Activated CD4-positive, alpha-beta T cell treated with anti-CD3 and anti-CD28 coated beads for 1 hour (primary cell): ENCODE measurements around the gene SLC34A3.

Source experiments
- DNase-seq: peaks from one replicate; pipeline ENCODE4 v3.0.0-alpha.2; 2020

SLC34A3 gene

DNA sequence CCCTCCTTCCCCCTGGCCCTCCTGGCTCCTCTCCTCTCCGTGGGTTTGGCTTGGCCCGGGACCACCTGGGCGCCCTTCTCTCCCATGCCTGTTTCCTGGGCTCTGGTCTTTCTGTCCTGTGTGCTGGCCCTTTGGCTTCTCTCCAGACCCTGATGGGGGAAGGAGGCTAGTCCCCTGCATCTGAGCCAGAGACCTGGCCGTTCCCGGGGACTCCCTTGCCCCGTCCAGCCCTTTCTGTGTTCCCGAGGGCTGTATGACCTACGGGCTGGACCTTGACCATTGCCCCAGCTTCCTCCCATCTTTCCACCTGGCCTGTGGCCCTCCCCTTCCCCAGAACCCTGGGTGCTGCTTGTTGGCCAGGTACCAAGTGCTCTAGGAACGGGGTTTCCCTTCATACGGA, 32.8 kb downstream of the SLC34A3 start:
- DNase-seq: no peak

DNA sequence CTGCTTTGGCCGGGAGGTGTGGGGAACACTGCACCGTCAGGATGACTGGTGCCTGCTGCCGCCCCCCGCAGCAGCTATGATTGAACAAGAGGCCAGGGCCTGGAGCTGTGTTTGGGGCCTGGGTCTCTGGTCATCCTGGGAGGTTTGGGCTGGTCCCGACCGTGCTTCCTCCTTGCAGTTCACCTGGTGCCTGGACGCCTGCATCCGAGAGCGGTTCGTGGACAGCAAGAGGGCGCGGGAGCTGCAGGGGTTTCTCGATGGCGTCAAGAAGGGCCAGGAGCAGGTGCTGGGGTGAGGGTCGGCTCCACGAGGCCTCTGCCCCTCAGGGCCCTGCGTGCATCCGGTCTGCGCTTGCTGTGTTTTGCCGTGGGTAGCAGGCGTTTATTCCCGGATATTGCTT, 33.4 kb downstream of the SLC34A3 start:
- DNase-seq: no peak

DNA sequence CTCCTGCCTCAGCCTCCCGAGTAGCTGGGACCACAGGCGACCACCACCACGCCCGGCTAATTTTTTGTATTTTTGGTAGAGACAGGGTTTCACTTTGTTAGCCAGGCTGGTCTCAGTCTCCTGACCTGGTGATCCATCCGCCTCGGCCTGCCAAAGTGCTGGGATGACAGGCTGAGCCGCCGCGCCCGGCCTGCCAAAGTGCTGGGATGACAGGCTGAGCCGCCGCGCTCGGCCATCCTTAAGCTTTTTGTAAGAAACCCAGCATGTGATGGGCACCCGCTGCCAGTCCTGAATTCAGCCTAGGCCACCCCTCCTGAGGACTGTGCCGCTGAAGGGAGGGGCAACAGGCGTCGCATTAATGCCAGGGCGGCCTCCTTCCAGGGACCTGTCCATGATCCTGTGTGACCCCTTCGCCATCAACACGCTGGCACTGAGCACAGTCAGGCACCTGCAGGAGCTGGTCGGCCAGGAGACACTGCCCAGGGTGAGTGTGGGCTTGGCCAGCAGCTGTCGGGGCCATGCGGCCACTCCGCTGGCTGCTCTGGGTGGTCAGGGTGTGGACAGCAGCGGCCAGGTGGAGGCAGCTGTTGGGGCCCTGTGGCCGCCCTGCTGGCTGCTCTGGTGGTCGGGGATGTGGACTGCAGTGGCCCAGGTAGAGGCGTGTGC, 34.9 kb downstream of the SLC34A3 start:
- no peak for DNase-seq

DNA sequence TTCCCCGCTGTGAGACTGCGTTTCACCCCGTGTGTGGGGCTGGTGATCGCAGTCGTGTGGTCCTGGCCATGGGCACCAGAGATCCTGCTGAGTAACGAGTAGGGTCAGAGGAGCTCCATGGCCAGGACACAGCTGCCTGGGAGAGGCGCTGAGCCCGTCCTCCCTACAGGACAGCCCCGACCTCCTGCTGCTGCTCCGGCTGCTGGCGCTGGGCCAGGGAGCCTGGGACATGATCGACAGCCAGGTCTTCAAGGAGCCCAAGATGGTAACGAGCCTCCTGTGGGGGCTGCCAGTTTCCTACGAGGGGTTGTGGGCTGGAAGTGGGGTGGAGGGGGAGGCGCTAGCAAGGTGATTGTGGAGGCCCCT, 35.4 kb downstream of the SLC34A3 start:
- no peak for DNase-seq

DNA sequence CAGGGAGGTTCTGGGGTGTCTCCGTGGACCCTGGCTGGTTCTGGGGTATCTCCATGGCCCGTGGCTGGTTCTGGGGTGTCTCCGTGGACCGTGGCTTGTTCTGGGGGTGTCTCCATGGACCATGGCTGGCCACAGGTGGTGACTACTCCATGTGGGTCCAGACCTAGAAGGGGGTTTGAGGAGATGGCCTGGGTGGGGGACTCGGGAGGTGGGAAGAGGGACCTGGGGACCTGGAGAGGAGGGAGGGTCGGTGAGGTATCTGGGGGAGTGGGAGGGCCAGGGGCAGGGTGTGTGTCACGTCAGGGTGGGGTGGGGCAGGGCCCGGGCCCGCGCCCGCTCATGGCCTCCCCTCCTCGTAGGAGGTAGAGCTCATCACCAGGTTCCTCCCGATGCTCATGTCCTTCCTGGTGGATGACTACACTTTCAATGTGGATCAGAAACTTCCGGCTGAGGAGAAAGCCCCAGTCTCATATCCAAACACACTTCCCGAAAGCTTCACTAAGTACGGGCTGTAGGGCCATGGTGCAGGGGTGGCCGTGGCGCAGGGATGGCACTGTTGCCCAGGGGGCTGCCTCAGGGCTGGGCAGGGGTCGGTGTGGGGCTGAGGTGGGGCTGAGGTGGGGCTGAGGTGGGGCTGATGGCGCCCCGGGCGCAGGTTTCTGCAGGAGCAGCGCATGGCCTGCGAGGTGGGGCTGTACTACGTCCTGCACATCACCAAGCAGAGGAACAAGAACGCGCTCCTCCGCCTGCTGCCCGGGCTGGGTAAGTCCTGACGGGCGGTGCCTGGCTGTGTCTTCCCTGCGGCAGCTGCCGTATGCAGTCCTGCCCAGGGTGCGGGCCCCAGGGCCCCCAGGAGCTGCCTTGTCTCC, 36.1 kb downstream of the SLC34A3 start:
- no peak for DNase-seq

DNA sequence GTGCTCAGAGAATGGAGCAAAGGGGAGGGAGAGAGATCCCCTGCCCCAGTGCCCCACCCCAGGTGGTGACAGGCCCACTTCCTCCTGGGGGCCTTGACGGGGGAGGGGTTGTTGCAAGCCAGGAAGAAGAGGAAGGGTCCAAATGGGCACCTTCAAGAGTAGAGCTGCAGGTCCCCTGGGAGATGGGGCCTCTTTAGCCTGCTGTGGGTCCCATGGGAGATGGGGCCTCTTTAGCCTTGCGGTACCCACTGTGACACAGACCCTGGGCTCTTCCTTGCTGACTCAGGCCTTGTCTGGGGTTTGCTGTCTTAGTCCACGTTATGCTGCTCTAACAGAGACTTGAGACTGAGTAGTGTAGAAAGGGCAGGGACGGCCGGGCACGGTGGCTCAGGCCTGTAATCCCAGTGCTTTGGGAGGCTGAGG, 37.2 kb downstream of the SLC34A3 start:
- DNase-seq: no peak

DNA sequence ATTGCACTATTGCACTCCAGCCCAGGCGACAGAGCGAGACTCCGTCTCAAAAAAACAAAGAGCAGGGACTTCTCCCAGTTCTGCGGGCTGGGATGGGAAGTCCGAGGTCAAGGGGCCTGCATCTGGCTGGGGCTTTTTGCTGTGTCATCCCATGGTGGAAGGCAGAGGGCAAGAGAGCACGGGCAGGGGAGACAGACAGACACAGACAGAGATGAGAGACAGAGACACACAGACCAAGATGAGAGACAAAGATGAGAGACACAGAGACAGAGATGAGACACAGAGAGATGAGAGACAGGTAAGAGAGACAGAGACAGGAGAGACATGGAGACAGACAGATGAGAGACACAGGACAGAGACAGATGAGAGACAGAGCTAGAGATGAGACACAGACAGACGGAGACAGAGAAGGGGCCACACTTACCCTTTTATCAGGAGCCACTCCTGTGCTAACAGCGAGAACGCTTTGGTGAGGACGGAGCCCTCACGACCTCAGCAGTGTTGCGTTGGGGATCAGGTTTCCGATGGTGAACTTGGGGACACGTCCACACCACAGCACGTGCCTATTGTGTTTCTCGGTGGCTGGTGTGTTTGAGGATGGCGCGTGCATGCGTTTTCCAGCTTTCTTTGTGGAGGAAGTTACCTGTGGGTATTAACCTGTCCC, 38.0 kb downstream of the SLC34A3 start:
- DNase-seq: no peak

DNA sequence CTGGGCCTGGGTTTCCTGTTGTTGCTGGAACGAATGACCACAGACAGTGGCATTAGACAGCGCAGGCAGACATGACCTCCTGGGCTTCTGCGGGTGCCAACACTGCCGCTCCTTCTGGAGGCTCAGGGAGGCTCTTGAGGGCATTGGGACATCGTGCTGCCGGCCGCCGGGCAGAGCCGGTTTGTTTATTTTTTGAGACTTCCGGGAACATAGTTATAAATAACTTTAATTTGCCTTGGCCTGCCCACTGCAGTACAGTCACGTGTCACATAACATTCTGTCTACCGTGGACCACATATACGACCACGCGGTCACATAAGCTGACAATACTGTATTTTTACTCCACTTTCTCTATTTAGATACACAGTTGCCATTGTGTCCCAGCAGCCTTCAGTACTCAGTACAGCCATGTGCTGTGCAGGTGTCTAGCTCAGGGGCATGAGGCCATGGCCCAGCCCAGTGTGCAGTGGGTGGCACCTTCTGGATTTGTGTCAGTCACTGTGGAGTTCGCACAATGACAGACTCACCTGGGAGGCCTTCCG, 38.6 kb downstream of the SLC34A3 start:
- no peak for DNase-seq

DNA sequence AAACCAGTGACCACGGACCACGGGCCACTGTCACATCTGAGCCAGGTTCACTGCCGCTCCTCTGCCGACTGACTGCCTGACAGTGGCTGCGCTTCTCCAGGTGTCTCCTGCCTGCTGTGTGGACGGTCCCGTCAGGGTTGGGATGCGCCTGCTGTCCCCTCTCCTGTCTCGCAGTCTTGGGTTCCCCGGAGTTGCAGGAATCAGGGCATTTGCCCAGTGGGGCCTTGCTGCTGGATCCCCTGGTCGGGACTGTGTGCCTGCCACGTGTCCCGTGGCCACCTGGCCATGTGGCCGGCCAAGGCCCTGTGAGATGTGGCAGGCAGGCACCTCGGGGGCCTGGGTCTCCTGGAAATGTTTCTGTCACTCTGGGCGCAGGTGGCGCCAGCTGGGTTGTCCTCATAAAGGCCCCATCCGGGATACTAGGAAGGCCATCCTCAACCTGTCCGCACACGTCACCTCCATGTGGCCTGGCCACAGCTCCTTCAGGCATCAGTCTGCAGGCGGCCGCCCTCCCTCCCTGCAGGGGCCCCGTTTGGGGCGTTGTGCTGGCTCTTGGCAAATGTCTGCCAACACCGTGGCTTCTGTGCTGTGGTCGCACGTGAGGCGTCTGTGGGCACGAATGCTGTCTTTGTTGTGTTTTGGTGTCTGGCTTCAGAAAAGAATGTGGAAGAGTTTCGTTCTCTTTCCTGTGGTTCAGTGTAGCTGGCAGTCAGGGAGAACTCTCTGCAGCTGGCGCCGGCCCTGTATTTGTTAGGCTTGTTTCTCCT, 40.4 kb downstream of the SLC34A3 start:
- no peak for DNase-seq

DNA sequence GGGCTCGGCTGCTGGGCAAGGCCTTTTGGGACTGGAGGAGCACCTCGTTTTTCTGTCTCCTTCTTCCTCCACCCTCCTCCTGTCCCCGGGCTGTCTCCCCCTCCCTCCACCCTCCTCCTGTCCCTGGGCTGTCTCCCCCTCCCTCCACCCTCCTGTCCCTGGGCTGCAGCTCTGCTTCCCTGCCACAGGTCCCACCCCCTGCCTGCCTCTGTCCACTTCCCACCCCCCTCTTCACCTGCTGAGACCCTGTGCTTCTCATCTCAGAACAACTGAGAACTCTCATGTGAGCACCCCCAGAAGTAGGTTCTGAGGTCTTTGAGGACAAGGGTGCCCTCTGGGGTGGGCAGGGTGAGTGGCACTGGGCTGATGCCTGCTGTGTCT, 41.0 kb downstream of the SLC34A3 start:
- DNase-seq: no peak

DNA sequence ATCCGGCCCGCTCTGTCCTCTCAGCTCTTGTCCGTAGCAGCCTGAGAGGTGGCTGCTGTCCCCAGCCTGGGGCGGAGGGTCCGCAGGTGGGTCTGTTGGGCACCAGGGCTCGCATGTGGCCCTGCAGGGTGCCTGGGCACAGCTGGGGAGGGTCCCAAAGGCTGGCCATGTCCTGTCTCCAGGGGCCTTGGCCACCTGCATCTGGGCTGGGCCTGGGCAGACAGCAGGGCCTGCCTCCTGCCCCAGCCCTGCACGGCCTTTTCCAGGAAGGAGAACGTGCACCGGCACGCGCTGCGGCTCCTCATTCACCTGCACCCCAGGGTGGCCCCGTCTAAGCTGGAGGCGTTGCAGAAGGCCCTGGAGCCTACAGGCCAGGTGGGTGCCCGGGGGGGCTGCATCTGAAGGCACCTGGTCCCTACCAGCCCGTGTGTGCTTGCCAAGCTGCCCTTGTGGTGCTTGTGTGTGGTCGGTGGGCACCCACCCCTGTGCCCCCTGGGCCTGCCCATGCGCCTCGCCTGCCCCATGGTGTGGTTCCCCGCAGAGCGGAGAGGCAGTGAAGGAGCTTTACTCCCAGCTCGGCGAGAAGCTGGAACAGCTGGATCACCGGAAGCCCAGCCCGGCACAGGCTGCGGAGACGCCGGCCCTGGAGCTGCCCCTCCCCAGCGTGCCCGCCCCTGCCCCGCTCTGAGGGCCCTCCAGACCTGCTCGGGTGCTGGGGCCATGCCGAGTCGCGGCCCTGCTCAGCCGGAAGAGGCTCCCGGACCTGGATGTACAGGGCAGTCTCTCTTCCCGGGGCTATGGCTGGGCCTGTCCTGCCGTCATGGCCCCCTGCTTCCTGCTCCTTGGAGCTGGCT, 41.8 kb downstream of the SLC34A3 start:
- DNase-seq: no peak

DNA sequence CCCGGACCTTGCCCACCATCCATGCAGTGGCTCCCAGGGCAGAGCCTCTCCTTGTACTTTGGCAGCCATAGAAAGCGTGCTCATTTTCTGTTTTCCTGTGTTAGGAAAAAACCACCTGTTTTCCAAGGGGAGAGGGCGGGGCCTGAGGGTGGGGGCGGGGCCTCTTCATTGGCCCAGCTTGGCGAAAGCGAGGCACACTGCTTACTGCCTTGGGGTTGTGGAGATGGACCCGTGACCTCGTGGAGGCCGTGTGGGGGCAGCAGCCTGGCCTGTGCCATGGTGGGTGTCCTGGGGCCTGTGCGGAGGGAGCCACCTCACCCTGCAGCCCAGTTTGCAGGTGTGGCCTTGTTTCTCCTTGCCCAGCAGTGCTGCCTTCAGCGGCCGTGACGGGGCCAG, 42.4 kb downstream of the SLC34A3 start:
- no peak for DNase-seq

DNA sequence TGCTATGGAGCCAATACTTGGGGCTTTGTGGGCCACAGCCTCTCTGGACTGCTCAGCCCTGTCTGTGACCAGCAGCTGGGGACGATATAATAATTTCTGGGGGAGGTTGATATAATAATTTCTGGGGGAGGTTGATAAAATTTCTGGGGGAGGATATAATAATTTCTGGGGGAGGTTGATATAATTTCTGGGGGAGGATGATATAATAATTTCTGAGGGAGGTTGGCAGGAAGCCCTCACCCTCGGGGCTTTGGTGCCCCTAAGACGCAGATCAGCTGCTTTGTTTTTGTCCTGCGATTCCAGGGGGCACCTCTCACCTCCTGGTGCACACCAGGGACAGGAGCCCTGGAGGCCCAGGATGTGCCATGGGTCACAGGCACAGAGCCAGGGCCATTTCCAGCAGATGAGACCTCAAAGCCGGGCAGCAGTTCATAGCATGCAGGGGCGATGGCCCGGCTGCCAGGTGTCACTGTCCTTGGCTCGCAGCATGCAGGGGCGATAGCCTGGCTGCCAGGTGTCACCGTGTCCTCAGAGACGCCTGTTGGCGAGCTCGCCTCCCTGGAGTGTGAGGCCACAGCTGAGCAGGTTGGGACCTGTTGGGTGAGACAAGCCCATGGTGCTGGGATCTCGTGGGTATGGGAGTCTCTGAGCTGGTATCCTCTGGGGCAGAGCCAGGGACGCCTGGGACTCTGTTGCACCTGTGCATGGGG, 43.1 kb downstream of the SLC34A3 start:
- no peak for DNase-seq

DNA sequence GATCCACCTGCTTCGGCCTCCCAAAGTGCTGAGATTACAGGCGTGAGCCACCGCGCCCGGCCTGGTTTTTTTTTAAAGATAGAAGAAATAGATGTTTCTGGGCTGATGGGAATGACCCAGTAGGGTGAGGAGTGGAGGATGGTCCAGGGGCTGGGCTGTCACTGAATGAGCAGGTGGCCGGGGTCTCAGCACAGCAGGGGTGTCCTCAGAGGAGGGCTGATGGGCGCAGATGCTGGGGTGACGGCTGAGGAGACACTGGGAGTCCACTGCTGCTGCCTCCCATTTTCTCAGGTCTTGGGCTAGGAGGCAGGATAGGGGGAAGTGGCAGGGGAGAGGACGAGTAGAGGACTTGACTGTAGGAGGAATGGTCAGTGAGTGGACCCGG, 44.5 kb downstream of the SLC34A3 start:
- DNase-seq: no peak

DNA sequence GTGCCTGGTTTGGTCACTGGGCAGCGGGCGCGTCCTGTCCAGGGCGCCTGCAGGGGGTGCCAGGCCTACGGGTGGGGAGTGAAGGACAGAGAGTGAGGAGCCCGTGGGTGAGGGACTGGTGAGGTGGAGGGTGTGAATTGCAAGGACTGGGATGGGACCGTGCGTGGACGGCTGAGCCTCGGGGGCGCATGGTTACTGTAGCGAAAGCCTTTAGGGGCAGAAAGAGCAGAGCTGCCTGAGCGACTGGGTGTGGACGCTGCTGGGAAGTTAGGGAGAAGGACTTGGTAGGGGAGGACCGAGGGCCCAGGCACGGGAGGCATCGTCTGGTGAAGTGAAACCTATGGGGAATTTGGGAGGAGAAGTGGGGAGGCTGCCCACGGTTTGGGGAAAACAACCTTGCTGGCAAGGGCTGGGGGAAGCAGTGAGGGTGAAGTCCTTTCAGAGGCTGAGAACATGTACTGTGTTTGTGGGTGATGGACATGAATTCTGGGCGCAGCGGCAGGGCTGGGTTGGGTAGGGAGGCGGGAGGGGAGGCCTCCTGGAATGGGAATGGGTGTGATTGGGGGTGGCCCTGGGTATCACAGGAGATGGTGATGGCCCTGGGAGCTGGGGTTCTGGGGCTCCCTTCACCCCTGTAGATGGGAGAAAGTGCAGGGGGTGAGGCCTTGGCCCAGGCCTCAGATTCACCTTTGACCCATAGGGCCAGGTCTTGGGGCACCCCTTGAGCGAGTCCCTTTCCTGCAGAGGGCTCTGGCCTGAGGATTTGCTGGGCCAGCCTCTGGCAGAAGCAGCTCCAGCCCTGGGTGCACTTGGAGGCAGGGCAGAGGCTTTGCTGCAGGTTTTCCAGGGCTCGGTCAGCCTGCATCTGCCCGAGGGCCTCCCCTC, 45.1 kb downstream of the SLC34A3 start:
- DNase-seq: no peak

DNA sequence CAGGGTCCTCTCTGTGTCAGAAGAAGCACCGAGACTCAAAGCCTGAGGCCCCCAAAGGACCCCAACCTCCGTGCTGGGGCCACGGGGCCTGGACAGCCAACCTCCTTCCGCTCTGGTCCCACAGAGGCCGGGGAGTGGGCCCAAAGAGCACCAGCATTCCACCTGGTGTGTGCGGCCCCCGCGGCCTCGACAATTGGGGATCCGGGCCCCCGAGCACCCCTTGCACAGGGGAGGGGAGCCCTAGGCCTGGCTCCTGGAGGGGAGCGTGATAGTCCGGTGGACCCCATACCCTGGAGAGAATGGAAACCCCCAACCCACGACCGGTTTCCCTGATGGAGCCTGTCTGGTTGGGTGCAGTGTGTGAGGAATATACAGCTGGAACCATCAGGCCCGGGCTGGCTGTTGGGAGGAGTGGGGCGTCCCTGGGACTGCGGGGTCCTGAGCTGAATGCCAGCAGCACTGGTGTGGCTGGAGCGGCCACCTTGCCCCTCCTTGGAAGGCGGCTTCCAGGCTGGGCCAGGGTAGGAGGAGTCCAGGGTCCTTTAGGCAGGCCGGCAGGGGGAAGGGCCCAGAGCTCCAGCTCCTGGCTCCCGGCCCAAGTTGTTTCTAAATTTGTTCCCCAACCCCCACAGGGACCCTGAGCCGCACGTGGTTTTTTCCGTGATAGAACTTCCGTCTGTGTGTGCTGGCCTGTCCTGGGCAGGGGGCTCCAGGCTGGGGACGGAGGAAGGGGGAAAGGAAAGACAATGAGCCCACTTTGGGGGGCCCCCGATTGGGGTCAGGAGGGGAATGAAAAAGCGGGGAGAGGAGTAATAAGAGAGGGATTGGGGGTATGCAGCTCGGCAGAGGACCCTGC, 46.0 kb downstream of the SLC34A3 start:
- DNase-seq: no peak

DNA sequence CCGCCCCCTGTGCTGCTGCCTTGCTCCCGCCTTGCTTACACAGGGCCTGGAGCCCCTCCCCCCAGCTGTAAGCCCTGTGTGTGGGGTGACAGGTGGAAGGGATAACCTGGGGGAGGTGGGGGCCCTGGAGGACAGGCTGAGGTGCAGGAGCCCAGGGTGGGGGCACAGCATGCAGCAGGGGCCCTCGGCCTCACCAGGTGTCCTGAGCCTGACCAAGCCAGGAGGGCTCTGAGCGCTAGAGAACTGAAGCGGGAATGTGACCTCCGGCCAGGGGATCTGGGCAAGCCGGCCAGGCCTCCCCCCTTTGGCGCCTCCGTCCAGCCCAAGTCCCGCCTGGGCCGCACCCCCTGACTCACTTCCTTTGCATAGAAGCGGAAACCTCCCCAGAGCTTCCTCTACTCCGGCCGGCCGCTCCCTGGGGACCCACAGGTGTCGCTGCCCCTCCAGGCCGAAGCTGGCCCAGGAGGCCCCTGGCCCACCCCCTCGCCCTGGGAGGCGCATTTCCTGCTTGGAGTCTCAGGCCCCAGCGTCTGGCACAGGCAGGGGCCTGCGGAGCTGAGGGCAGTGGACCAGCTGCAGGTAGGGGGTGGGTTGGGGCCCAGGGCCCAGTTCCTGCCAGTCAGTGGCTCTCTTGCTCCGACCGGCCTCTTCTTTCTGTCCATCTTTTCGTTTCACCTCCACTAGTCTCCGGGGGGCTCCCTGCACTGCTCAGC, 46.8 kb downstream of the SLC34A3 start, which contains the start of gene TOR4A:
TSS of gene TOR4A (plus strand) at position 398 of the 713 bp plus-strand sequence. CDS start 964 bp downstream, outside the sequence.
- no peak for DNase-seq

DNA sequence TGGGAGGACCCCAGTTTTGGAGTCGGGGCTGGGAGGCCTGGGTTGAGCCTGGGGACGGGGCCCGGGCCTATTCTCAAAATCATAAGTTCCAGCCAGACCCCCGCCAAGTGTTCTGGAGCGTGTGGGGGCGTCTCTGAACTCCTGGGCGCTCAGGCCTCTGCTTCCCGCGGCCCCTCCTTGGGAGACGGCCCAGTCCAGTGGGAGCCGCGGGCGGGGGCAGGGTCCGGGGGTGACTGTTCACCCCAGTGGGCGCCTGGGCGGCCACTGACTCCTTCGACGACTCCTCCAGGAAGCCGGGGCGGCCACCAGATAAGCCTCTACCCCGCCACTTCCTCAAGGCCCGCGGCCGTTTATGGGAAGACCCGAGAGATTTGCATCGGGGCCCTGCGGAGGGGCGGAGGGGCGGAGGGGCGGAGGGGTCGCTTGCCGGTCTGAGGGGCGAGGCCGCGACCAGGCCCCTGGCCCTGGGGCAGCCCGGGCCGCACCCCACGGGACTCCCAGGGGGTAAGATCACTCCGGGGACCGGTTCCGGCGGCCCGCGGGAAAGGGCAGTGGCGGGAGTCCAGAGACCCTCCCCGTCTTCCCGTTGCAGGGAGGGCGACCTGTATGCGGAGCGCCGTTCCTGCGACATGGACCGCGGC, 47.5 kb downstream of the SLC34A3 start:
- no peak for DNase-seq
